GM12878 (cell line): ENCODE results near the gene GABRB3. TPM values are rescaled to one million over a fixed set of nuclear protein-coding genes. Genes with fewer than 3 reads are reported as not detected.

ENCODE experiments used
- ATAC-seq: fragments of 200-7000 bp; cut with Tn5 transposase; 3 replicates; pipeline ENCODE4 v1.9.1; 2020; ENCODE audit warnings: mild to moderate bottlenecking, moderate library complexity
- BruUV-seq: library from RNA; stranded (reverse); fragments of 400-500 nt; replicated peaks from 2 replicates; lab custom pipeline; 2021; lab: Mats Ljungman, UMichigan
- CTCF ChIA-PET: fragments of 300-600 bp; sonication (Branson Sonifier 250); formaldehyde crosslinking; extraction: SDS; loops from one replicate; lab custom pipeline; 2021; ENCODE audit warnings: inconsistent platforms; lab: Yijun Ruan, JAX
- POLR2A ChIA-PET: fragments of 350-600 bp; formaldehyde crosslinking; extraction: SDS; loops from one replicate; lab custom pipeline; 2021; ENCODE audit warnings: inconsistent platforms; lab: Charles Lee
- RAD21 ChIA-PET: fragments of 300-600 bp; sonication (Branson Sonifier 250); formaldehyde crosslinking; loops from one replicate; lab custom pipeline; 2023; ENCODE audit warnings: antibody characterized with exemption; ENCODE audit not compliant: unreplicated experiment; lab: Charles Lee
- SMC1A ChIA-PET: fragments of 300-600 bp; sonication (Branson Sonifier 250); formaldehyde crosslinking; loops from one replicate; lab custom pipeline; 2023; ENCODE audit not compliant: unreplicated experiment, uncharacterized antibody; lab: Charles Lee
- DNase-seq: peaks from one replicate; pipeline ENCODE4 v3.0.0-alpha.2; 2011; ENCODE audit warnings: low read depth, low spot score
- FAIRE-seq: peaks from 3 replicates; lab custom pipeline; 2011; peaks lifted over from hg19 to GRCh38; lab: Jason Lieb, UNC
- H2AFZ ChIP-seq: 2 replicates; pipeline ENCODE4 v1.6.0; 2011; ENCODE audit warnings: low read depth, low read length, control low read depth; ENCODE audit not compliant: control insufficient read depth
- H3K27ac ChIP-seq: 2 replicates; pipeline ENCODE4 v1.5.1; 2011; ENCODE audit warnings: control low read depth; ENCODE audit not compliant: control insufficient read depth, insufficient read depth
- H3K27me3 ChIP-seq, 2 experiments: replicated peaks in 1 of 2; 2 replicates each; pipeline versions ENCODE4 v1.6.0 to v1.6.1; 2011; ENCODE audit warnings: low read length in 1 of 2; ENCODE audit not compliant: control insufficient read depth in 2 of 2, insufficient read depth in 2 of 2
- H3K36me3 ChIP-seq, 2 experiments: 2 replicates each; pipeline ENCODE4 v1.5.1; 2011; ENCODE audit warnings: low read length in 1 of 2; ENCODE audit not compliant: control insufficient read depth in 2 of 2, insufficient read depth in 2 of 2
- H3K4me1 ChIP-seq: 2 replicates; pipeline ENCODE4 v1.6.1; 2011; ENCODE audit warnings: mild to moderate bottlenecking, low read length, moderate library complexity, mixed read lengths; ENCODE audit not compliant: control insufficient read depth, insufficient read depth
- H3K4me2 ChIP-seq: 2 replicates; pipeline ENCODE4 v1.6.0; 2011; ENCODE audit warnings: control low read depth; ENCODE audit not compliant: control insufficient read depth, insufficient read depth
- H3K4me3 ChIP-seq: fragments of 200-600 bp; sonication (generic); 2 replicates; pipeline ENCODE4 v1.5.1; 2016
- H3K79me2 ChIP-seq: 2 replicates; pipeline ENCODE4 v1.6.0; 2011; ENCODE audit warnings: low read length; ENCODE audit not compliant: control insufficient read depth, insufficient read depth
- H3K9ac ChIP-seq: 2 replicates; pipeline ENCODE4 v1.8.0; 2011; ENCODE audit warnings: low read length, control low read depth, mixed read lengths; ENCODE audit not compliant: control insufficient read depth, insufficient read depth
- H3K9me3 ChIP-seq: replicated peaks from 3 replicates; pipeline ENCODE4 v1.5.1; 2011; ENCODE audit warnings: mild to moderate bottlenecking, low read length; ENCODE audit not compliant: control insufficient read depth, insufficient read depth
- H4K20me1 ChIP-seq: 2 replicates; pipeline ENCODE4 v1.6.0; 2011; ENCODE audit not compliant: control insufficient read depth, insufficient read depth
- ASH2L ChIP-seq: fragments of 300-600, 200-600 bp; sonication (generic); IDR thresholded peaks from 2 replicates; pipeline ENCODE4 v1.6.1; 2017; ENCODE audit warnings: low read depth, mild to moderate bottlenecking, borderline replicate concordance
- CHD2 ChIP-seq: IDR thresholded peaks from 2 replicates; pipeline ENCODE4 v1.6.1; 2011; ENCODE audit warnings: low read depth, low read length, improper control_type of control experiment, borderline replicate concordance
- CHD4 ChIP-seq: fragments of 200-600 bp; sonication (generic); IDR thresholded peaks from 2 replicates; pipeline ENCODE4 v1.6.1; 2016; ENCODE audit warnings: mild to moderate bottlenecking
- EP300 ChIP-seq, 2 experiments: fragments of 150-350 bp in 1 of 2; IDR thresholded peaks; 2 replicates each; pipeline ENCODE4 v1.6.1; 2011 to 2012; ENCODE audit warnings: low read depth in 2 of 2, low read length in 2 of 2, borderline replicate concordance in 1 of 2, improper control_type of control experiment in 1 of 2, inconsistent platforms in 1 of 2; ENCODE audit not compliant: control insufficient read depth in 1 of 2
- FOS ChIP-seq: IDR thresholded peaks from 3 replicates; pipeline ENCODE4 v1.6.1; 2011; ENCODE audit warnings: borderline replicate concordance; ENCODE audit not compliant: insufficient read length; ENCODE audit errors: extremely low read depth
- KLF5 ChIP-seq: fragments of 450-650 bp; IDR thresholded peaks from 2 replicates; pipeline ENCODE4 v1.6.1; 2014; ENCODE audit warnings: mild to moderate bottlenecking; ENCODE audit not compliant: partially characterized antibody
- MEF2A ChIP-seq: IDR thresholded peaks from 2 replicates; pipeline ENCODE4 v1.6.1; 2011; ENCODE audit warnings: low read depth, mild to moderate bottlenecking, low read length, moderate library complexity; ENCODE audit not compliant: insufficient read depth
- PML ChIP-seq: IDR thresholded peaks from 2 replicates; pipeline ENCODE4 v1.6.1; 2012; ENCODE audit warnings: low read length, inconsistent platforms
- POLR2AphosphoS2 ChIP-seq: IDR thresholded peaks from 2 replicates; pipeline ENCODE4 v1.6.1; 2011; ENCODE audit warnings: low read depth, mild to moderate bottlenecking, low read length, improper control_type of control experiment, moderate library complexity
- RAD51 ChIP-seq: fragments of 450-650 bp; IDR thresholded peaks from 2 replicates; pipeline ENCODE4 v1.6.1; 2016; ENCODE audit warnings: moderate library complexity, mild to moderate bottlenecking, inconsistent platforms
- SIN3A ChIP-seq: IDR thresholded peaks from 2 replicates; pipeline ENCODE4 v1.6.1; 2012; ENCODE audit warnings: low read depth, low read length, improper control_type of control experiment
- SRF ChIP-seq, 2 experiments: IDR thresholded peaks; 2 replicates each; pipeline ENCODE4 v1.6.1; 2011; ENCODE audit warnings: low read depth in 2 of 2, low read length in 2 of 2, mild to moderate bottlenecking in 1 of 2, moderate library complexity in 1 of 2
- TBL1XR1 ChIP-seq: IDR thresholded peaks from 2 replicates; pipeline ENCODE4 v1.6.1; 2012; ENCODE audit warnings: low read depth, low read length, improper control_type of control experiment
- YY1 ChIP-seq: IDR thresholded peaks from 2 replicates; pipeline ENCODE4 v1.6.1; 2011; ENCODE audit warnings: low read depth, mild to moderate bottlenecking, low read length
- WGBS: methylation state at CpG from one replicate; pipeline ENCODE4 v1.1.6; 2016; ENCODE audit warnings: low lambda C conversion rate; ENCODE audit not compliant: insufficient replicate concordance, insufficient coverage; ENCODE audit errors: missing lambda C conversion rate; 5-methylcytosine and 5-hydroxymethylcytosine counted together
- in situ Hi-C: fragments of 300-500 bp; cut with MboI; formaldehyde crosslinking; loops from 9 replicates; pipeline ENCODE4 v1.14.3; 2018; ENCODE audit warnings: mixed read lengths
- intact Hi-C: fragments of 100-400 bp; cut with micrococcal nuclease; formaldehyde crosslinking; loops from one replicate; pipeline ENCODE4 v1.14.2; 2022; ENCODE audit not compliant: unreplicated experiment
- polyA plus RNA-seq, 11 experiments: library from polyadenylated mRNA; depleted of rRNA in 4 of 11; unstranded in 6 of 11; stranded (reverse) in 5 of 11; fragments of >200 nt; fragmentation: Nextera tagmentation in 4 of 11; fragmentation: Illumina TruSeq in 1 of 11; extraction: Ambion mirVana in 4 of 11; extraction: Trizol in 1 of 11; gene quantifications; 1 replicate in 1 of 11; 2 replicates in 10 of 11; pipeline versions ENCODE4 v1.2.1 to v1.2.3, GENCODE V29; 2011 to 2016; ENCODE audit warnings: inconsistent platforms in 2 of 11, missing spikeins in 2 of 11, low read depth in 1 of 11
- total RNA-seq, 4 experiments: library from RNA; depleted of rRNA in 3 of 4; stranded (reverse); fragments of >200 nt in 3 of 4; fragmentation: Illumina TruSeq in 1 of 4; extraction: Trizol in 1 of 4; gene quantifications; 2 replicates each; pipeline versions ENCODE4 v1.2.1 to v1.2.3, GENCODE V29; 2013 to 2021
- TF ChIP-seq, protein P1 (sequence below): fragments of 150-350 bp; IDR thresholded peaks from 2 replicates; pipeline ENCODE4 v1.6.1; 2014; ENCODE audit warnings: mild to moderate bottlenecking, low read depth, low read length
- TF ChIP-seq, protein P2 (sequence below): IDR thresholded peaks from 2 replicates; pipeline ENCODE4 v1.6.1; 2012; ENCODE audit warnings: low read depth, low read length, improper control_type of control experiment

The GABRB3 gene
- total and polyA plus RNA-seq, 10 of the 15 experiments (the other 5 are each of a cell fraction or from before 2014, with no cell fraction given) = 0.05 to 0.08 (median 0.05) TPM; not detected in 7

DNA sequence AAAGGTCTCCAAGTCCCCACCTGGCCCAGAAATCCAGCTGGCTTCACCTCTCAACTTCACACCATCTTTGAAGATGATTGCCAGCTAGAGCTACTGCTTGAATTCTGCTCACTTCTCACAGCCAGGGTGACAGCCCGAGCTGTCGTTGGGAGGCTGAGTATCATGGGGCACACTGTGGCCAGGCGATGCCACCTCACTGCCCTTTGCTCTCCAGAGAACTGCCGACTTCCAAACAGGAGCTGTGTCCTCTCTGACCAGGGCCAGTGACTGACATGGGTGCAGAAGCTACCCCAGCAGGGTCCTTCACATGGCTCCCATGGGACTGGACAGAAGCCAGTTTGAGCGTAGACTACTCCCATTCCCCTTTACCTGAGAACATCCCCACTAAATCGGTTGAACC is 254.0 kb downstream of the GABRB3 start:
- no peaks in the 10 kb centered on the region for H4K20me1 ChIP-seq
- no TSS peak for BruUV-seq
- no peak for ATAC-seq
- no peak for TF ChIP-seq CHD2
- no peak for TF ChIP-seq SRF (IDR thresholded peaks at IDR 0.05; ENCODE audit: low read depth in 2 of 2, low read length in 2 of 2)
- TF ChIP-seq, all 136 proteins: peak for 0
- no peak for FAIRE-seq
- SMC1A ChIA-PET = interaction anchor here (0.7 kb wide), 1 partner anchor 606 kb away, joined by 3 read pairs; no protein-coding TSS in a partner anchor
- Histone ChIP-seq H3K36me3 (no peaks in the 10 kb centered on the region), H3K4me3 (no peak overlapping the region), H3K4me2 (no peak overlapping the region), H3K9ac (no peak overlapping the region), H3K27me3 (no peaks in the 10 kb centered on the region), H3K79me2 (no peaks in the 10 kb centered on the region), H3K4me1 (no peaks in the 10 kb centered on the region), H3K27ac (no peak overlapping the region), H3K9me3 (no peaks in the 10 kb centered on the region; the same call in 2 of the 3 replicates), H2AFZ (no peak overlapping the region)
- no peak for DNase-seq
- POLR2A ChIA-PET = no interaction called here
- in situ Hi-C loops = no loop called here
- 19% methylated on average over 6 of the region's 6 CpGs for WGBS
- RAD21 ChIA-PET = no interaction called here
- CTCF ChIA-PET = no interaction called here
- intact Hi-C loops = no loop called here

DNA sequence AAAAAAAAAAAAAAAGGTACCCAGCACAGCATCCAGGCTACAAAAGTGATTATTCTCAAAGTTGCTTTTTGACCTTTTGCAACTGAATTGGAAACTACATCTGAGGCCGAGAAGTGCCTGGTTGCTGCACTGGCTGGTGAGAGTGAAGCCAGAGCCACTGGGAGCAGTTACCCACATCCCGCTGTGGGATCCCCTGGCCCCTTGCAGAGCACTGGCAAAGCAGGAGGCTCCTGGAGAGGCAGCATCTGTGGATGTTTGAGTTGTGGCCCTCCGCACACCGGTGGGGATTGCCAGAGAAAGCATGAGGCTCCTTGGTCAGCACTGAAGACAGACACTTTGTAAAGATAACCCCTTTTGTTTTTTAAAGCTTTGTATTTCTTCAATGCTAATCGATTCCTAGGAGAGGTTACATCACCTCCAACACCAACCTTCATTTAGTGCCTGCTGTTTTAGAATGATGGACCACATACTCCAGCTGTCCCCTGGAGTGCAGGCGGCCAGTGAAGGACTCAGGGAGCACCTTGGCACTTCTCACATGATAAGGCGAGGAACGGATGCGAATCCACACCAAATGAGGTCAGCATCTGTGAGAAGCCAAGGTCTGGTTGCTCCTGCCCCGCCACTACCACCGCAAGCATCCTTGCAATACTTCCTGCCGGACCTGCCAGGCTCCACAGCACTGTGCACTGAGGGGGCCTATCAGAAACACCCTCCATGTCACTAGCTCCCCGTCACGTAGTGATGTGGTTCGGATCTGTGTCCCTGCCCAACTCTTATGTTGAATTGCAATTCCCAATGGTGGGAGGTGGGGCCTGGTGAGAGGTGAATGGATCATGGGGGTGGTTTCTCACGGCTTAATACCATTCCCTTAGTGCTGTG is 256.5 kb downstream of the GABRB3 start:
- H2AFZ ChIP-seq = no peak overlapping the region
- RAD21 ChIA-PET = no interaction called here
- no peaks in the 10 kb centered on the region; the same call in 2 of the 3 replicates for H3K9me3 ChIP-seq
- DNase-seq = no peak
- no peaks in the 10 kb centered on the region for H4K20me1 ChIP-seq
- H3K79me2 ChIP-seq = no peaks in the 10 kb centered on the region
- CTCF ChIA-PET = no interaction called here
- no peak for FAIRE-seq
- 41% methylated on average over 15 of the region's 16 CpGs for WGBS
- POLR2A ChIA-PET = no interaction called here
- in situ Hi-C loops = no loop called here
- no peaks in the 10 kb centered on the region for H3K36me3 ChIP-seq
- no peak overlapping the region for H3K4me3 ChIP-seq
- BruUV-seq = no TSS peak
- no peak overlapping the region for H3K27ac ChIP-seq
- no peak overlapping the region for H3K9ac ChIP-seq
- intact Hi-C loops = no loop called here
- H3K4me2 ChIP-seq = no peak overlapping the region
- H3K27me3 ChIP-seq = no peaks in the 10 kb centered on the region
- H3K4me1 ChIP-seq = no peaks in the 10 kb centered on the region
- SMC1A ChIA-PET = no interaction called here
- ATAC-seq = no peak
- TF ChIP-seq YY1 = no peak
- TF ChIP-seq, protein P1, sequence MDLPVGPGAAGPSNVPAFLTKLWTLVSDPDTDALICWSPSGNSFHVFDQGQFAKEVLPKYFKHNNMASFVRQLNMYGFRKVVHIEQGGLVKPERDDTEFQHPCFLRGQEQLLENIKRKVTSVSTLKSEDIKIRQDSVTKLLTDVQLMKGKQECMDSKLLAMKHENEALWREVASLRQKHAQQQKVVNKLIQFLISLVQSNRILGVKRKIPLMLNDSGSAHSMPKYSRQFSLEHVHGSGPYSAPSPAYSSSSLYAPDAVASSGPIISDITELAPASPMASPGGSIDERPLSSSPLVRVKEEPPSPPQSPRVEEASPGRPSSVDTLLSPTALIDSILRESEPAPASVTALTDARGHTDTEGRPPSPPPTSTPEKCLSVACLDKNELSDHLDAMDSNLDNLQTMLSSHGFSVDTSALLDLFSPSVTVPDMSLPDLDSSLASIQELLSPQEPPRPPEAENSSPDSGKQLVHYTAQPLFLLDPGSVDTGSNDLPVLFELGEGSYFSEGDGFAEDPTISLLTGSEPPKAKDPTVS = no peak
- no peak for TF ChIP-seq EP300 (IDR thresholded peaks at IDR 0.05; ENCODE audit: borderline replicate concordance in 1 of 2, control insufficient read depth in 1 of 2, low read depth in 2 of 2, low read length in 2 of 2)
- no peak for TF ChIP-seq POLR2AphosphoS2
- no peak for TF ChIP-seq KLF5
- no peak for TF ChIP-seq CHD4
- TF ChIP-seq FOS = no peak
- no peak for TF ChIP-seq TBL1XR1
- no peak for TF ChIP-seq MEF2A
- TF ChIP-seq RAD51 = no peak
- no peak for TF ChIP-seq ASH2L
- TF ChIP-seq SIN3A = no peak
- no peak for TF ChIP-seq PML
- TF ChIP-seq, protein P2, sequence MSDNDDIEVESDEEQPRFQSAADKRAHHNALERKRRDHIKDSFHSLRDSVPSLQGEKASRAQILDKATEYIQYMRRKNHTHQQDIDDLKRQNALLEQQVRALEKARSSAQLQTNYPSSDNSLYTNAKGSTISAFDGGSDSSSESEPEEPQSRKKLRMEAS = no peak
